Erythroblast (primary cell): ENCODE results near the gene PPT2.

Source experiments
- GATA1 ChIP-seq: IDR thresholded peaks from 2 replicates; pipeline ENCODE4 v1.6.1; 2011; ENCODE audit warnings: low read depth, mild to moderate bottlenecking, control low read depth, low read length, moderate library complexity
- POLR2A ChIP-seq: IDR thresholded peaks from 2 replicates; pipeline ENCODE4 v1.6.1; 2011; ENCODE audit warnings: mild to moderate bottlenecking, low read length

- peak; percentile 79 for TF ChIP-seq POLR2A
- no peak for TF ChIP-seq GATA1
These were observed 22.0 kb downstream of the PPT2 start, which contains the start of gene AGPAT1 for GRCh38 chr6:32175711-32176475.
